Measurements from ENCODE around the gene GLYATL1.
"Not testable (repeated sequence)": the region's sequence is repeated elsewhere in the genome, so short reads cannot be mapped to it uniquely, and the experiment has no call there.

Gene GLYATL1

DNA sequence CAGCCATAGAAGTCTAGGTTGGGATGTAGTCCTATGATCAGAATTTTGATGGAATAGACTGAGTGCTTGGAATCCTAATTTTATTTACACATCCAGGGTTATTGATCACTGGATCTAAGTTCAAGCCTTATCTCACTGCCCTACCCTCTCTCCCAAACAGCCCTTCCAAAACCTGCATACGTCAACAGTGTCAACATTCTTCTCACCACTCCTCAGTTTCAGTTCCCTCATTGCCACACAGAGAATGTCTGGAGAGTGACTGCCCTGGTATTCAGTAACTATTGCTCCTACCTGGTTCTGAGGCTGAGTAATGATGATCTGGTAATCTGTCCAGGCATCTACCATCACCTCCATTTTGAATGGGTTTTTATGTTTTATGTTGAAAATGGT lies 60.0 kb downstream of the GLYATL1 start:
- DNase-seq (ENCODE audit: low spot score): no peak

DNA sequence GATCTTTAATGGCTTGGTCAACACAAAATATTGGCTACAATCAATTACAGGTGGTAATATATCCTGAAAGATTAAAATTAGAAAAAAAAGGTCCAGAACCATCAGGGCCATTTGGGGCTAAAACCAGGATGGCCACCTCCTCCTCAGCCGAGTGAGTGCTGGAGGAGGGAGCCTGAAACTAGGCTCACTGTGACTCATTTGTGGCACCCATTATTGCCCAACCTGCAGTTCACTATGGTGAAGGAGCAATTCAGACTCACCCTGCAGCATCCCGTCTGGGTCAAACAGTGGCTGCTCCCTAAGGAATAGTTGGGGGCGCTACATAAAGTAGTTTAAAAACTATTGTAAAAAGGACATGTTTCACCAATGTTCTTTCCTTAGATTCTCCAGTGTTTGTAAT lies 60.7 kb downstream of the GLYATL1 start:
- no peak for DNase-seq (ENCODE audit: low spot score)

DNA sequence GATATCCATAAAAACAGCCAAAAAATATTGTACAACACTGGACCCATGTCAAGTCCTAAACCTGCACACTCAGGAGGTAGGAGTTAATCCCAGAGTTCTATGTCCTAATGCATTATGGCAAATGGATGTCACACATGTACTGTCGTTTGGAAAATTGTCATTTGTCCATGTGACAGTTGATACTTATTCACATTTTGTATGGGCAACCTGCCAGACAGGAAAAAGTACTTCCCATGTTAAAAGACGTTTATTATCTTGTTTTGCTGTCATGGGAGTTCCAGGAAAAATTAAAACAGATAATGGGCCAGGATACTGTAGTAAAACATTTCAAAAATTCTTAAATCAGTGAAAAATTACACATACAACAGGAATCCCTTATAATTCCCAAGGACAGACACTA lies 62.7 kb downstream of the GLYATL1 start:
- DNase-seq (ENCODE audit: low spot score): not testable (repeated sequence)
